ENCODE measurements around the gene GNAT2. TPM values are rescaled to one million over a fixed set of nuclear protein-coding genes. Genes with fewer than 3 reads are reported as not detected.

GNAT2 gene
- total and polyA plus RNA-seq, 9 donors: 0.13 TPM; not detected in 8

DNA sequence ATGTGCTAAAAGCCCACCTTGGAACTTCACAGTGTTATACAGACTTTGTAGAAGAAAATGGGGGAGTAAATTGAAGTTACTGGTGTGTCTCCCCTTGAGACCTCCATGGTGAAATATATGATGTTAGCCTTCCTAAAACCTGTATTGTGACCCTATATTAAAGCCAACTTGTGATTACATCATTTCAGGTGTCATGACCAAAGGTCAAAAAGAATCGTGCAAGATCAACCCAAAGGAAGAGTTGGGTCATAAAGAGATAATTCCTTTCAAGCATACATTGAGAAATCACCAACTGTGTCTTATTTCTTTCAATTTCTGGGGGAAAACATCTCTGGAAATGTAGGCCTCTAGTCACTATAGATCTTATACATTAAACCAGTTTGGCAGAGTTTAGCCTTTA lies 34.6 kb downstream of the GNAT2 start:
- Histone ChIP-seq H3K9me3 (replicated peaks; ENCODE audit: control insufficient read depth, low read depth, low read length) (no peaks in the 10 kb centered on the region), H3K27me3 (ENCODE audit: control insufficient read depth, insufficient read depth, low read length) (no peaks in the 10 kb centered on the region), H3K36me3 (ENCODE audit: control insufficient read depth, insufficient read depth, low read length) (peaks cover 28% of the 10 kb centered on the region), H3K4me1 (ENCODE audit: control insufficient read depth, insufficient read depth, low read length) (no peaks in the 10 kb centered on the region), H3K27ac (ENCODE audit: low read length) (no peak overlapping the region), H3K4me3 (ENCODE audit: low read length) (no peak overlapping the region)
- WGBS (ENCODE audit: insufficient coverage): no CpG with 5 or more reads among the region's 1 CpG
- DNase-seq: no peak

DNA sequence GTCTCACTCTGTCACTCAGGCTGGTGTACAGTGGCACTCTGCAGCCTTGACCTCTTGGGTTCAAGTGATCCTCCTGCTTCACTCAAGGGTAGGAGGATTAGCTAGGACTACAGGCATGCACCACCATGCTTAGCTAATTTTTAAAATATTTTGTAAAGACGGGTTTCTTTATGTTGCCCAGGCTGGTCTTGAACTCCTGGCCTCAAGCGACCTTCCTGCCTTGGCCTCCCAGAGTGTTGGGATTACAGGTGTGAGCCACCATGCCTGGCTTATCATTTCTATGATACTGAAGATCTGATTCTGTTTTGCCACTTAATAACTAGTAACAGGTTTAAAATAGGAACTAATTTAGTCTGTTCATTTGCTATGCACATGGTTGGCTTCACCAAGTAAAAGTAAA lies 37.4 kb downstream of the GNAT2 start:
- no peak for DNase-seq
- H3K27ac ChIP-seq (ENCODE audit: low read length): no peak overlapping the region
- H3K4me3 ChIP-seq (ENCODE audit: low read length): no peak overlapping the region
- no peaks in the 10 kb centered on the region for H3K27me3 ChIP-seq (ENCODE audit: control insufficient read depth, insufficient read depth, low read length)
- peaks cover 21% of the 10 kb centered on the region for H3K36me3 ChIP-seq (ENCODE audit: control insufficient read depth, insufficient read depth, low read length)
- no peaks in the 10 kb centered on the region for H3K9me3 ChIP-seq (replicated peaks; ENCODE audit: control insufficient read depth, low read depth, low read length)
- H3K4me1 ChIP-seq (ENCODE audit: control insufficient read depth, insufficient read depth, low read length): peaks cover 2% of the 10 kb centered on the region
- WGBS (ENCODE audit: insufficient coverage): no CpG with 5 or more reads among the region's 2 CpGs

DNA sequence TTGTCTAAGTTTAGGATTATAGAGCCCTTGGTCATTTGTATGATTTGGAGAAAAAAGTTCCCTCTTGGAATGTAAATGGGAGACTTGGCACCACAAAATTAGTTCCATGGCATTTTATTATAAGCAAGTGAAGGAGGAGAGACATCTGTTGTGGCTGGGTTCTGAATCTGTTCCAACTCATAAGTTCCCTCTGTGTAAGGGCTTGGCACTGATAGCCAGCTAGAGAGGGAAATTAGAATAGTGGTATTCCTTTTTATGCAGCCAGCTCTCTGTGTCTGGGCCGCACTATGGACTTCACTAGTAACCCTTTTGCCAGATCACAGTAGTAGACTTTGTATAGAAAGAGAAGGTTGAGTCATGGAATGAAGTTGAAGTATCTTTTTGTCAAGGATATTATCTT lies 39.9 kb downstream of the GNAT2 start:
- Histone ChIP-seq H3K4me3 (ENCODE audit: low read length) (no peak overlapping the region), H3K27ac (ENCODE audit: low read length) (no peak overlapping the region), H3K4me1 (ENCODE audit: control insufficient read depth, insufficient read depth, low read length) (peaks cover 2% of the 10 kb centered on the region), H3K27me3 (ENCODE audit: control insufficient read depth, insufficient read depth, low read length) (no peaks in the 10 kb centered on the region), H3K9me3 (replicated peaks; ENCODE audit: control insufficient read depth, low read depth, low read length) (no peaks in the 10 kb centered on the region), H3K36me3 (ENCODE audit: control insufficient read depth, insufficient read depth, low read length) (peaks cover 14% of the 10 kb centered on the region)
- peak; percentile 67 for DNase-seq
- no CpG with 5 or more reads among the region's 1 CpG for WGBS (ENCODE audit: insufficient coverage)

DNA sequence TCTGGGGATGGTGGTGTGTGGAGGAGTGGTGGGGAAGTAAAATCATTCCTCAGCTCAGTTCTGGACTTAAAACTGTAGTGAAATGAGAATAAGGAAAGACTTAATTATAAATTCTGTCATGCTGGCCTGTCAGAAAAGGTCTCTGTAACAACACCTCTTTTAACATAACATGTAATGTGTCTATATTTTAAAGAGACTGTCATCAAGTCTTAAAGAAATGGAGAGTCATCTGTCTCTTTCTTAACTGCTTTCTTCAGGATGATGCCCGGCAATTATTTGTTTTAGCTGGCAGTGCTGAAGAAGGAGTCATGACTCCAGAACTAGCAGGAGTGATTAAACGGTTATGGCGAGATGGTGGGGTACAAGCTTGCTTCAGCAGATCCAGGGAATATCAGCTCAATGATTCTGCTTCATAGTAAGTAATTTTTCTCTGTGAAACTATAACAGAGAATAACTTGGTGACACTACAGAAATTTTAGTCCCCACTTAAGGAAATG lies 40.4 kb downstream of the GNAT2 start:
- Histone ChIP-seq H3K4me1 (ENCODE audit: control insufficient read depth, insufficient read depth, low read length) (peaks cover 2% of the 10 kb centered on the region), H3K27ac (ENCODE audit: low read length) (no peak overlapping the region), H3K27me3 (ENCODE audit: control insufficient read depth, insufficient read depth, low read length) (no peaks in the 10 kb centered on the region), H3K36me3 (ENCODE audit: control insufficient read depth, insufficient read depth, low read length) (peaks cover 14% of the 10 kb centered on the region), H3K4me3 (ENCODE audit: low read length) (no peak overlapping the region), H3K9me3 (replicated peaks; ENCODE audit: control insufficient read depth, low read depth, low read length) (no peaks in the 10 kb centered on the region)
- DNase-seq: no peak
- WGBS (ENCODE audit: insufficient coverage): no CpG with 5 or more reads among the region's 3 CpGs

DNA sequence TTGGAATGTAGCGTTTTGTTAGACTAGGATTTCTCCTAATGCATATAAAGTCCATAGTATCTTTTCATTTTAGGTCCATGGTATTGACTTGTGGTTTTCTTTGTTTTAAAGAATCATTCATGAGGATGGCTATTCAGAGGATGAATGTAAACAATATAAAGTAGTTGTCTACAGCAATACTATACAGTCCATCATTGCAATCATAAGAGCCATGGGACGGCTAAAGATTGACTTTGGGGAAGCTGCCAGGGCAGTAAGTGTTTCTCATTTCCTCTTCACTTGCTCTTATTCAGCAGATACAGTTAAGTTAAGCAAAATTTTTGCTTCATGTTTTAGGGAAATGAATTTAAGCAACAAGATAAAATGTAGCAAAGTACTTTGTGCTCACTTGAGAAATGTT lies 45.6 kb downstream of the GNAT2 start:
- peak; percentile 43 for DNase-seq

DNA sequence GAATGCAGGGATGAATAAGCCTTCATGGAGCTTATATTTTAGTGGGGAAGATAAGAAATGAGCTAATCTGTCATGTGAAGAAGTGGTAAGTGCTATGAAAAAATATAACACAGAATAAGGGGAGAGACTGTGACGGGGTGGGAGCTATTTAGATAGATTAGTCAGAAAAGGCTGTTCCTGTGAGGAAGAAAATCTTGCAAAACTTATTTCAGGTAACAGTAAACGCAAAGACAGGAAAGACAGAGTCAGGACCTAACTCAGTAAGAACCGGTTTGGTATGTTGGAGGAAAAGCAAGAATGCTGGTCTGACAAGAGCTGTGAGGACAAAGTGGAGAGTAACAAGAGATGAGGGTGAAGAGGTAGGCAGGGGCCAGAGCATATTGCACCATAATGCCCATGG lies 49.0 kb downstream of the GNAT2 start:
- Histone ChIP-seq H3K27ac (ENCODE audit: low read length) (no peak overlapping the region), H3K4me1 (ENCODE audit: control insufficient read depth, insufficient read depth, low read length) (no peaks in the 10 kb centered on the region)
- WGBS (ENCODE audit: insufficient coverage): 70% methylated on average over 3 of the region's 3 CpGs

More for the DNA sequence above, 45.6 kb downstream of the GNAT2 start:
- WGBS (ENCODE audit: insufficient coverage): no CpG with 5 or more reads among the region's 2 CpGs
- Histone ChIP-seq H3K4me3 (ENCODE audit: low read length) (no peak overlapping the region), H3K36me3 (ENCODE audit: control insufficient read depth, insufficient read depth, low read length) (peaks cover 4% of the 10 kb centered on the region), H3K9me3 (replicated peaks; ENCODE audit: control insufficient read depth, low read depth, low read length) (no peaks in the 10 kb centered on the region), H3K27ac (ENCODE audit: low read length) (no peak overlapping the region), H3K27me3 (ENCODE audit: control insufficient read depth, insufficient read depth, low read length) (no peaks in the 10 kb centered on the region), H3K4me1 (ENCODE audit: control insufficient read depth, insufficient read depth, low read length) (no peaks in the 10 kb centered on the region)

DNA sequence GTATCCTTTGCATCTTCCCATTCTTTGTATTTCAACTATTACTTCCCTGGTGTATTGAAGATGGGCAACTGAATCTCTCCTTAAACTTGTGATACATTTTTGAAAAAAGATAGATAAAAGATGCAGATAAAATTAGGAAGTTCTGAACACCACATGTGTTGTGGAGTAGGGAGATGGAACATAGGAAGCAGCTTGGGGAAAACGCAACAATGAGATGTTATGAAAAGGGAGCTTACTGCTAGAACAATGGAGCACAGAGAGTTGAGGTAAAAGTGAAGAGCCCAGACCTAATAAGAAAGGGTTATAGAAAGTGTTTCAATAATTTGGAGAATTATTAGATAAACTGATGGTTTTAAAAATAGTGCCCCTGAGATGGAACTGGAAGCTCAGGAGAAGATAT lies 50.1 kb downstream of the GNAT2 start:
- 76% methylated on average over 1 of the region's 1 CpG for WGBS (ENCODE audit: insufficient coverage)
- no peaks in the 10 kb centered on the region for H3K4me1 ChIP-seq (ENCODE audit: control insufficient read depth, insufficient read depth, low read length)
- no peak overlapping the region for H3K27ac ChIP-seq (ENCODE audit: low read length)

More for the DNA sequence above, 49.0 kb downstream of the GNAT2 start:
- Histone ChIP-seq H3K27me3 (ENCODE audit: control insufficient read depth, insufficient read depth, low read length) (no peaks in the 10 kb centered on the region), H3K4me3 (ENCODE audit: low read length) (no peak overlapping the region), H3K36me3 (ENCODE audit: control insufficient read depth, insufficient read depth, low read length) (no peaks in the 10 kb centered on the region), H3K9me3 (replicated peaks; ENCODE audit: control insufficient read depth, low read depth, low read length) (no peaks in the 10 kb centered on the region)
- no peak for DNase-seq

DNA sequence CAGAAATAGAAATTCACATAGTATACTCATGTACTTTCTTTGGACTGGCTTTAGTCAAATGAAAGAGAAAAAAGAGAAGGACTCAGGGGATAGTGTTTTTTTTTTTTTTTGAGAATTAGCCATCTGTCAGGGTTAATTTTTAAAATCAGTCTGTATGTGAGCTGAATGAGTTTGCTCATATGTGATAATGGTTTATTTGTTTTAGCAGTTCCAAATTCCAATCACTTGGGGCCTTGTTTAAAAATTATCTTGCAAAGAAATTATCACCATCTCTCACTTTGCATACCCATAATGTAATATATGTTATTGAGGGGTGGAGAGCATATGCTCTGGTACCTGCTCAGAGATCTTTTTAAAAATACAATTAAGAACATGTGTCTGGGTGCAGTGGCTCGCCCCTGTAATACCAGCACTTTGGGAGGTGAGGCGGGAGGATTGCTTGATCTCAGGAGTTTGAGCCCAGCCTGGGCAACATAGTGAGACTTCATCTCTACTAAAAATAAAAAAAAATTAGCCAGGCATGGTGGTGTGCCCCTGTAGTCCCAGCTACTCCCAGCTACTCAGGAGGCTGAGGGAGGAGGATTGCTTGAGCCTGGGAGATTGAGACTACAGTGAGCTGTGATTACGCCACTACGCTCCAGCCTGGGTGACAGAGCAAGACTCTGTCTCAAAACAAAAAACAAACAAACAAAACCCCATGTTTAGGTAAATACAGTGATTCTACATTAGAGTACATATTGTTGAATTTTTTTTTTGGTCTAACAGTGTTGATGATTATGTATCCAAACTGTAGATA lies 51.3 kb downstream of the GNAT2 start:
- no peak for DNase-seq
- no CpG with 5 or more reads among the region's 4 CpGs for WGBS (ENCODE audit: insufficient coverage)
- no peaks in the 10 kb centered on the region for H3K9me3 ChIP-seq (replicated peaks; ENCODE audit: control insufficient read depth, low read depth, low read length)
- H3K36me3 ChIP-seq (ENCODE audit: control insufficient read depth, insufficient read depth, low read length): no peaks in the 10 kb centered on the region
- H3K4me3 ChIP-seq (ENCODE audit: low read length): no peak overlapping the region
- H3K27ac ChIP-seq (ENCODE audit: low read length): no peak overlapping the region
- H3K27me3 ChIP-seq (ENCODE audit: control insufficient read depth, insufficient read depth, low read length): no peaks in the 10 kb centered on the region
- peaks cover 3% of the 10 kb centered on the region for H3K4me1 ChIP-seq (ENCODE audit: control insufficient read depth, insufficient read depth, low read length)

More for the DNA sequence above, 50.1 kb downstream of the GNAT2 start:
- H3K4me3 ChIP-seq (ENCODE audit: low read length): no peak overlapping the region
- H3K9me3 ChIP-seq (replicated peaks; ENCODE audit: control insufficient read depth, low read depth, low read length): no peaks in the 10 kb centered on the region
- H3K36me3 ChIP-seq (ENCODE audit: control insufficient read depth, insufficient read depth, low read length): no peaks in the 10 kb centered on the region
- no peak for DNase-seq
- H3K27me3 ChIP-seq (ENCODE audit: control insufficient read depth, insufficient read depth, low read length): no peaks in the 10 kb centered on the region

DNA sequence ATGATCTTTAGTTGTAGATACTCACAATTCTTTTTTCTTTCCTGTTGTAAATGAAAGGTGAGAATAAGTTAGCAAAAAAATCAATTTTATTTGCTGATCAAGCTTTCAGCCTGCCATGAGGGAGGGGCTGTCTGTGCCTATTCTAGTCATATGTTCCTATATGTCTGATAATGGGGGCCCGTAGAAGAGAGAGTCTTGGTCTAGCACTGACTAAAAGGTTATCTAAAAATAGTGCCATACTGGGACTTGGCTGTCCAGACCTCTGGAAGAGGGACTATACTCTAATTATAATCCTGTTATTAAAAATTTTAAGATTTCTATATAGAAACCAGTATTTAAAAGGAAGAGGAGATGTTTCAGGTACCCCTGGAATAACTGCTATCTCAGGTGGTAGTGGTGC lies 52.4 kb downstream of the GNAT2 start:
- DNase-seq: no peak
- WGBS (ENCODE audit: insufficient coverage): no CpG with 5 or more reads among the region's 1 CpG
- Histone ChIP-seq H3K4me1 (ENCODE audit: control insufficient read depth, insufficient read depth, low read length) (peaks cover 4% of the 10 kb centered on the region), H3K9me3 (replicated peaks; ENCODE audit: control insufficient read depth, low read depth, low read length) (no peaks in the 10 kb centered on the region), H3K36me3 (ENCODE audit: control insufficient read depth, insufficient read depth, low read length) (no peaks in the 10 kb centered on the region), H3K4me3 (ENCODE audit: low read length) (no peak overlapping the region), H3K27ac (ENCODE audit: low read length) (no peak overlapping the region), H3K27me3 (ENCODE audit: control insufficient read depth, insufficient read depth, low read length) (no peaks in the 10 kb centered on the region)

DNA sequence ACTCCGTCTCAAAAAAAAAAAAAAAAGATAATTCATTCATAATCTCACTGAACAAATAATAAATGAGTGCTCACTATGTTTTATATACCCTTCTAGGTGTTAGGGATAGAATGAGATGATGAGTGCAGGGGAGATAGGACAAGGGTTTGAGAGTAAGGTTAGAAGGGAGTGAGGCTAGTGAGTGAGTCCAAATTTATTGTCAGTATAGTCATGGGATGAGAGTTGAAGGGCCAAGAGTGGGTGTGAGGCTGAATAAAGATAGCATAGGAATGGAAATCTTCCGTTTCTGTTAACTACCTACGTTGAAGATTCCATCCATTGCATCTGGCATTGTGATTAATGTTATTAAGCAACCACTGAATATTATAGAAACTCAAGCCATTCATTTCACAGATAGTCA lies 54.2 kb downstream of the GNAT2 start:
- H3K9me3 ChIP-seq (replicated peaks; ENCODE audit: control insufficient read depth, low read depth, low read length): no peaks in the 10 kb centered on the region
- H3K4me3 ChIP-seq (ENCODE audit: low read length): no peak overlapping the region
- H3K27ac ChIP-seq (ENCODE audit: low read length): no peak overlapping the region
- no CpG with 5 or more reads among the region's 3 CpGs for WGBS (ENCODE audit: insufficient coverage)
- no peaks in the 10 kb centered on the region for H3K36me3 ChIP-seq (ENCODE audit: control insufficient read depth, insufficient read depth, low read length)
- peaks cover 4% of the 10 kb centered on the region for H3K4me1 ChIP-seq (ENCODE audit: control insufficient read depth, insufficient read depth, low read length)
- H3K27me3 ChIP-seq (ENCODE audit: control insufficient read depth, insufficient read depth, low read length): no peaks in the 10 kb centered on the region
- no peak for DNase-seq
